ENCODE data around the gene TRIM65.

DNA sequence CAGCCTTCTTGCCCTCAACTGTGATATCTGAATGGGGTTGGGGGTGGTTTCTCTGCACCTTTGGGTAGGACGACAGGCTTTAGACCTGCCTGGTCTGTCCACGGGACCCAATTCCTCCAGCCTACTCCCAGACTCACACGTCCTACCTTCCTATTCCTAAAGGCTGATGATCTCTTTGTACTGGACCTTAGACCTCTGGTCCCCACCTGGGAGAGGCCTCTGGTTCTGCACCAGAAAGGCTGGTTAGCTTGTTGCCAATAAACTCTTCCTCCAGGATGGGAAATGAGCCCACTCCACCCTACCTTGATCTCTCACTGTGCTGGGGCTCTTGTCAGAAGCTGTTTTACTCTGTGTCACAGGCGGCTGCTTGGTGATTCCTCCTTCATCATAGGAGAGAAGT lies 29.7 kb upstream of the TRIM65 start:
- no peak for TF ChIP-seq POLR2A (IDR thresholded peaks at IDR 0.05; ENCODE audit: extremely low read depth, insufficient read length)
- TF ChIP-seq, protein P1, sequence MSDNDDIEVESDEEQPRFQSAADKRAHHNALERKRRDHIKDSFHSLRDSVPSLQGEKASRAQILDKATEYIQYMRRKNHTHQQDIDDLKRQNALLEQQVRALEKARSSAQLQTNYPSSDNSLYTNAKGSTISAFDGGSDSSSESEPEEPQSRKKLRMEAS (IDR thresholded peaks at IDR 0.05; ENCODE audit: low read depth, low read length): no peak
